HepG2 (cell line): ENCODE results near the gene NPBWR2. TPM values are rescaled to one million over a fixed set of nuclear protein-coding genes. Genes with fewer than 3 reads are reported as not detected.

ENCODE experiments used
- FLYWCH1 ChIP-seq: sonication (generic); formaldehyde crosslinking; IDR thresholded peaks from 2 replicates; pipeline ENCODE4 v1.8.1; 2023; ENCODE audit warnings: mild to moderate bottlenecking, missing genetic modification reagents
- FOXA1 ChIP-seq, 2 experiments: fragments of 450-650 bp in 1 of 2; sonication (generic) in 1 of 2; formaldehyde crosslinking in 1 of 2; IDR thresholded peaks; 2 replicates each; pipeline versions ENCODE4 v1.4.0 to v1.6.1; 2016 to 2020; ENCODE audit warnings: missing genetic modification reagents in 1 of 2
- FOXJ3 ChIP-seq: sonication (generic); formaldehyde crosslinking; IDR thresholded peaks from 2 replicates; pipeline ENCODE4 v1.4.0; 2020; ENCODE audit warnings: missing genetic modification reagents, mild to moderate bottlenecking, borderline replicate concordance
- FOXM1 ChIP-seq: sonication (generic); formaldehyde crosslinking; IDR thresholded peaks from 2 replicates; pipeline ENCODE4 v1.5.0; 2020; ENCODE audit warnings: missing genetic modification reagents
- GMEB1 ChIP-seq: sonication (generic); formaldehyde crosslinking; IDR thresholded peaks from 2 replicates; pipeline ENCODE4 v1.5.1; 2020; ENCODE audit warnings: missing genetic modification reagents, mild to moderate bottlenecking, borderline replicate concordance
- HDAC6 ChIP-seq: fragments of 200-600 bp; sonication (generic); IDR thresholded peaks from 2 replicates; pipeline ENCODE4 v1.7.0; 2017; ENCODE audit warnings: mild to moderate bottlenecking, antibody characterized with exemption, low read length, low read depth
- MTA1 ChIP-seq: sonication (generic); formaldehyde crosslinking; IDR thresholded peaks from 2 replicates; pipeline ENCODE4 v1.4.0; 2020; ENCODE audit warnings: missing genetic modification reagents, mild to moderate bottlenecking, borderline replicate concordance
- NFATC3 ChIP-seq: sonication (generic); formaldehyde crosslinking; IDR thresholded peaks from 2 replicates; pipeline ENCODE4 v1.5.1; 2020; ENCODE audit warnings: mild to moderate bottlenecking, missing genetic modification reagents
- NKX3-1 ChIP-seq: sonication (generic); formaldehyde crosslinking; IDR thresholded peaks from 2 replicates; pipeline ENCODE4 v1.5.0; 2020; ENCODE audit warnings: missing genetic modification reagents
- PBX3 ChIP-seq: sonication (generic); formaldehyde crosslinking; IDR thresholded peaks from 2 replicates; pipeline ENCODE4 v1.8.1; 2023; ENCODE audit warnings: missing genetic modification reagents, inconsistent platforms, borderline replicate concordance
- SMAD1 ChIP-seq: sonication (generic); formaldehyde crosslinking; IDR thresholded peaks from 2 replicates; pipeline ENCODE4 v1.4.0; 2020; ENCODE audit warnings: missing genetic modification reagents, low read depth, mild to moderate bottlenecking, borderline replicate concordance
- SP140L ChIP-seq: sonication (generic); formaldehyde crosslinking; IDR thresholded peaks from 2 replicates; pipeline ENCODE4 v1.4.0; 2020; ENCODE audit warnings: missing genetic modification reagents, borderline replicate concordance
- SUZ12 ChIP-seq: fragments of 150-350 bp; IDR thresholded peaks from 2 replicates; pipeline ENCODE4 v1.6.1; 2014; ENCODE audit warnings: low read depth, low read length
- U2AF2 ChIP-seq: fragments of 200-400 bp; formaldehyde crosslinking; IDR thresholded peaks from 2 replicates; pipeline ENCODE4 v1.6.1; 2017; ENCODE audit warnings: low read depth, mild to moderate bottlenecking, low read length
- ZBTB25 ChIP-seq: IDR thresholded peaks from 2 replicates; pipeline ENCODE4 v1.6.1; 2018; ENCODE audit warnings: missing genetic modification reagents
- ZBTB4 ChIP-seq: sonication (generic); formaldehyde crosslinking; IDR thresholded peaks from 2 replicates; pipeline ENCODE4 v1.4.0; 2020; ENCODE audit warnings: missing genetic modification reagents, mild to moderate bottlenecking, borderline replicate concordance
- ZNF34 ChIP-seq: sonication (generic); formaldehyde crosslinking; IDR thresholded peaks from 2 replicates; pipeline ENCODE4 v1.4.0; 2020; ENCODE audit warnings: mild to moderate bottlenecking, missing genetic modification reagents, borderline replicate concordance
- ZNF451 ChIP-seq: sonication (generic); formaldehyde crosslinking; IDR thresholded peaks from 2 replicates; pipeline ENCODE4 v1.5.0; 2020; ENCODE audit warnings: mild to moderate bottlenecking, missing genetic modification reagents
- ZNF557 ChIP-seq: sonication (generic); formaldehyde crosslinking; IDR thresholded peaks from 2 replicates; pipeline ENCODE4 v1.4.0; 2020; ENCODE audit warnings: missing genetic modification reagents
- ZNF670 ChIP-seq: sonication (generic); formaldehyde crosslinking; IDR thresholded peaks from 2 replicates; pipeline ENCODE4 v1.8.0; 2022; ENCODE audit warnings: mild to moderate bottlenecking, missing genetic modification reagents, borderline replicate concordance
- ZNF724P ChIP-seq: sonication (generic); formaldehyde crosslinking; IDR thresholded peaks from 2 replicates; pipeline ENCODE4 v1.8.0; 2022; ENCODE audit warnings: missing genetic modification reagents, borderline replicate concordance
- ZNF747 ChIP-seq: sonication (generic); formaldehyde crosslinking; IDR thresholded peaks from 2 replicates; pipeline ENCODE4 v1.8.1; 2023; ENCODE audit warnings: missing genetic modification reagents, mild to moderate bottlenecking, borderline replicate concordance
- ZSCAN25 ChIP-seq: sonication (generic); formaldehyde crosslinking; IDR thresholded peaks from 2 replicates; pipeline ENCODE4 v1.8.0; 2022; ENCODE audit warnings: mild to moderate bottlenecking, missing genetic modification reagents
- polyA plus RNA-seq, 8 experiments: library from polyadenylated mRNA; depleted of rRNA in 3 of 8; stranded (reverse) in 7 of 8; unstranded in 1 of 8; fragments of >200 nt; fragmentation: Illumina TruSeq in 4 of 8; extraction: Trizol in 4 of 8; gene quantifications; 2 replicates each; pipeline versions ENCODE4 v1.2.1 to v1.2.3, GENCODE V29; 2011 to 2016; ENCODE audit warnings: low read depth in 4 of 8, missing spikeins in 1 of 8, mixed read lengths in 1 of 8; ENCODE audit not compliant: insufficient read depth in 1 of 8
- total RNA-seq, 5 experiments: library from RNA; depleted of rRNA; stranded (reverse); fragments of >200 nt; fragmentation: Illumina TruSeq; extraction: Trizol; gene quantifications; 2 replicates each; pipeline ENCODE4 v1.2.3, GENCODE V29; 2016; ENCODE audit warnings: low read depth in 1 of 5

NPBWR2 gene
- total and polyA plus RNA-seq, 2 of the 13 experiments (the other 11 are each of a cell fraction or from before 2014, with no cell fraction given), result not detected

GRCh38 chr20:64056639-64056888, 50.8 kb downstream of the NPBWR2 start (continued):
- TF ChIP-seq NFATC3 (CRISPR knock-in tag) (no peak), PBX3 (CRISPR knock-in tag) (no peak), ZSCAN25 (CRISPR knock-in tag) (no peak), MTA1 (CRISPR knock-in tag) (0 out of 2 replicates have a peak, but pooled peaks have one; percentile 43), ZNF724P (CRISPR knock-in tag) (no peak), HDAC6 (no peak), U2AF2 (no peak), SUZ12 (no peak), GMEB1 (CRISPR knock-in tag) (no peak), ZNF451 (no peak), ZBTB4 (CRISPR knock-in tag) (no peak), FLYWCH1 (CRISPR knock-in tag) (no peak), SP140L (CRISPR knock-in tag) (peak; percentile 40; the same call in 1 of the 2 replicates), FOXM1 (CRISPR knock-in tag) (no peak), SMAD1 (CRISPR knock-in tag) (no peak), ZNF747 (CRISPR knock-in tag) (no peak), ZNF34 (CRISPR knock-in tag) (0 out of 2 replicates have a peak, but pooled peaks have one; percentile 10), ZBTB25 (CRISPR knock-in tag) (no peak), ZNF557 (CRISPR knock-in tag) (no peak), FOXA1 (IDR thresholded peaks at IDR 0.05) (no peak), FOXA1 (CRISPR knock-in tag; IDR thresholded peaks at IDR 0.05) (no peak), FOXJ3 (CRISPR knock-in tag) (no peak), NKX3-1 (CRISPR knock-in tag) (no peak), ZNF670 (CRISPR knock-in tag) (peak; percentile 57; the same call in 1 of the 2 replicates)
